Keratinocyte (primary cell): ENCODE measurements around the gene LAMA2. TPM values are rescaled to one million over a fixed set of nuclear protein-coding genes. Genes with fewer than 3 reads are reported as not detected.

Source experiments
- DNase-seq: peaks from one replicate; pipeline ENCODE4 v3.0.0-alpha.2; 2011; ENCODE audit warnings: low read depth, missing footprints, low spot score
- FAIRE-seq: peaks from 2 replicates; lab custom pipeline; 2011; peaks lifted over from hg19 to GRCh38; lab: Jason Lieb, UNC
- H2AFZ ChIP-seq: 2 replicates; pipeline ENCODE4 v1.6.0; 2012; ENCODE audit warnings: low read length, control low read depth, inconsistent platforms; ENCODE audit not compliant: control insufficient read depth
- H3K27ac ChIP-seq: 2 replicates; pipeline ENCODE4 v1.5.1; 2011; ENCODE audit warnings: low read length; ENCODE audit not compliant: control insufficient read depth, insufficient read depth
- H3K27me3 ChIP-seq: 3 replicates; pipeline ENCODE4 v1.6.0; 2011; ENCODE audit warnings: low read length; ENCODE audit not compliant: control insufficient read depth, insufficient read depth; ENCODE audit errors: extremely low read depth
- H3K36me3 ChIP-seq, 2 experiments: 2 replicates in 1 of 2; 3 replicates in 1 of 2; pipeline ENCODE4 v1.5.1; 2011; ENCODE audit warnings: low read length in 2 of 2, mild to moderate bottlenecking in 1 of 2; ENCODE audit not compliant: control insufficient read depth in 2 of 2, insufficient read depth in 2 of 2; ENCODE audit errors: extremely low read depth in 1 of 2
- H3K4me1 ChIP-seq: 3 replicates; pipeline ENCODE4 v1.5.1; 2011; ENCODE audit warnings: low read length; ENCODE audit not compliant: control insufficient read depth, insufficient read depth; ENCODE audit errors: extremely low read depth
- H3K4me2 ChIP-seq: 3 replicates; pipeline ENCODE4 v1.6.0; 2011; ENCODE audit warnings: low read depth, low read length; ENCODE audit not compliant: control insufficient read depth, insufficient read depth; ENCODE audit errors: extremely low read depth
- H3K4me3 ChIP-seq, 3 experiments: fragments of 200-600 bp in 1 of 3; sonication (generic) in 1 of 3; 2 replicates in 2 of 3; 3 replicates in 1 of 3; pipeline ENCODE4 v1.5.1; 2011 to 2016; ENCODE audit warnings: low read length in 3 of 3, mild to moderate bottlenecking in 3 of 3, control low read depth in 2 of 3, inconsistent platforms in 1 of 3, low read depth in 1 of 3, mixed read lengths in 1 of 3, mixed run types in 1 of 3, moderate library complexity in 1 of 3; ENCODE audit not compliant: control insufficient read depth in 2 of 3, insufficient read depth in 2 of 3; ENCODE audit errors: extremely low read depth in 1 of 3
- H3K79me2 ChIP-seq: 2 replicates; pipeline ENCODE4 v1.6.0; 2012; ENCODE audit warnings: low read length; ENCODE audit not compliant: control insufficient read depth, insufficient read depth
- H3K9ac ChIP-seq: 3 replicates; pipeline ENCODE4 v1.6.0; 2011; ENCODE audit warnings: low read length; ENCODE audit not compliant: control insufficient read depth, insufficient read depth; ENCODE audit errors: extremely low read depth
- H3K9me1 ChIP-seq: 3 replicates; pipeline ENCODE4 v1.6.0; 2011; ENCODE audit warnings: low read length; ENCODE audit not compliant: control insufficient read depth, insufficient read depth; ENCODE audit errors: extremely low read depth
- H3K9me3 ChIP-seq: 2 replicates; pipeline ENCODE4 v1.5.1; 2012; ENCODE audit warnings: low read depth, low read length; ENCODE audit not compliant: control insufficient read depth
- H4K20me1 ChIP-seq: 3 replicates; pipeline ENCODE4 v1.6.0; 2011; ENCODE audit warnings: low read length; ENCODE audit not compliant: control insufficient read depth, insufficient read depth; ENCODE audit errors: extremely low read depth
- EZH2 ChIP-seq: IDR thresholded peaks from one replicate; pipeline ENCODE4 v1.6.1; 2012; ENCODE audit warnings: inconsistent platforms, mild to moderate bottlenecking, low read length, moderate library complexity
- dilution Hi-C: fragments of 300-500 bp; cut with MboI; formaldehyde crosslinking; loops from one replicate; pipeline ENCODE4 v1.7.0; 2020; ENCODE audit warnings: low sequenced_read_pairs; ENCODE audit not compliant: extremely low pct_ligation_motif_present
- polyA plus RNA-seq, 5 experiments: library from polyadenylated mRNA; depleted of rRNA in 3 of 5; stranded (reverse) in 3 of 5; stranded (forward) in 1 of 5; unstranded in 1 of 5; fragments of >200 nt; gene quantifications; 1 replicate in 1 of 5; 2 replicates in 3 of 5; 3 replicates in 1 of 5; pipeline versions ENCODE4 v1.2.1 to v1.2.3, GENCODE V29; 2011 to 2012; ENCODE audit warnings: missing spikeins in 2 of 5, low read depth in 1 of 5, low replicate concordance in 1 of 5
- TF ChIP-seq, protein P1 (sequence below), 3 experiments: IDR thresholded peaks in 1 of 3; conservative IDR thresholded peaks in 1 of 3; optimal IDR thresholded peaks in 1 of 3; 2 replicates in 2 of 3; 3 replicates in 1 of 3; pipeline versions ENCODE3 to v1.5.1; 2011; ENCODE audit warnings: low read length in 3 of 3, mild to moderate bottlenecking in 3 of 3, moderate library complexity in 2 of 3, control low read depth in 1 of 3, inconsistent platforms in 1 of 3; ENCODE audit not compliant: insufficient read depth in 2 of 3; ENCODE audit errors: extremely low read depth in 1 of 3

LAMA2 gene
- polyA plus RNA-seq, 1 donor (not counting 4 experiments of a cell fraction or from before 2014, with no cell fraction given), result 1.4 TPM

- no peaks in the 10 kb centered on the region for H3K36me3 ChIP-seq
- DNase-seq (no peak), FAIRE-seq (no peak)
- H3K4me1 ChIP-seq, result no peaks in the 10 kb centered on the region
- H3K9me1 ChIP-seq, result no peaks in the 10 kb centered on the region
- H3K27ac ChIP-seq, result no peak overlapping the region
- no peak overlapping the region for H3K9ac ChIP-seq
- no peaks in the 10 kb centered on the region for H3K9me3 ChIP-seq
- H3K4me3 ChIP-seq, result no peak overlapping the region
- TF ChIP-seq EZH2, result no peak
- TF ChIP-seq, protein P1, sequence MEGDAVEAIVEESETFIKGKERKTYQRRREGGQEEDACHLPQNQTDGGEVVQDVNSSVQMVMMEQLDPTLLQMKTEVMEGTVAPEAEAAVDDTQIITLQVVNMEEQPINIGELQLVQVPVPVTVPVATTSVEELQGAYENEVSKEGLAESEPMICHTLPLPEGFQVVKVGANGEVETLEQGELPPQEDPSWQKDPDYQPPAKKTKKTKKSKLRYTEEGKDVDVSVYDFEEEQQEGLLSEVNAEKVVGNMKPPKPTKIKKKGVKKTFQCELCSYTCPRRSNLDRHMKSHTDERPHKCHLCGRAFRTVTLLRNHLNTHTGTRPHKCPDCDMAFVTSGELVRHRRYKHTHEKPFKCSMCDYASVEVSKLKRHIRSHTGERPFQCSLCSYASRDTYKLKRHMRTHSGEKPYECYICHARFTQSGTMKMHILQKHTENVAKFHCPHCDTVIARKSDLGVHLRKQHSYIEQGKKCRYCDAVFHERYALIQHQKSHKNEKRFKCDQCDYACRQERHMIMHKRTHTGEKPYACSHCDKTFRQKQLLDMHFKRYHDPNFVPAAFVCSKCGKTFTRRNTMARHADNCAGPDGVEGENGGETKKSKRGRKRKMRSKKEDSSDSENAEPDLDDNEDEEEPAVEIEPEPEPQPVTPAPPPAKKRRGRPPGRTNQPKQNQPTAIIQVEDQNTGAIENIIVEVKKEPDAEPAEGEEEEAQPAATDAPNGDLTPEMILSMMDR (optimal IDR thresholded peaks at IDR 0.05 in 1 of 3, IDR thresholded peaks at IDR 0.05 in 1 of 3, conservative IDR thresholded peaks at IDR 0.05 in 1 of 3; ENCODE audit: extremely low read depth in 1 of 3, insufficient read depth in 2 of 3, low read length in 3 of 3), result no peak
- dilution Hi-C loops, result no loop called here
- no peak overlapping the region for H3K4me2 ChIP-seq
- H3K79me2 ChIP-seq, result no peaks in the 10 kb centered on the region
- no peak overlapping the region for H2AFZ ChIP-seq
- no peaks in the 10 kb centered on the region for H4K20me1 ChIP-seq
- H3K27me3 ChIP-seq, result no peaks in the 10 kb centered on the region
These were observed 20.8 kb downstream of the LAMA2 start for GRCh38 chr6:128903715-128904114.

- Histone ChIP-seq H3K36me3 (no peaks in the 10 kb centered on the region), H3K9me1 (no peaks in the 10 kb centered on the region), H3K79me2 (no peaks in the 10 kb centered on the region), H4K20me1 (no peaks in the 10 kb centered on the region), H3K9me3 (no peaks in the 10 kb centered on the region), H3K9ac (no peak overlapping the region), H2AFZ (no peak overlapping the region), H3K4me2 (no peak overlapping the region), H3K4me1 (no peaks in the 10 kb centered on the region), H3K27me3 (peaks cover 3% of the 10 kb centered on the region), H3K4me3 (no peak overlapping the region), H3K27ac (no peak overlapping the region)
- dilution Hi-C loops, result no loop called here
- FAIRE-seq (no peak), DNase-seq (no peak)
- TF ChIP-seq EZH2, result no peak
- TF ChIP-seq, protein P1 (optimal IDR thresholded peaks at IDR 0.05 in 1 of 3, IDR thresholded peaks at IDR 0.05 in 1 of 3, conservative IDR thresholded peaks at IDR 0.05 in 1 of 3; ENCODE audit: extremely low read depth in 1 of 3, insufficient read depth in 2 of 3, low read length in 3 of 3), result no peak
These were observed 31.1 kb downstream of the LAMA2 start for GRCh38 chr6:128914051-128914450.
